Ascending aorta (tissue), 2 donors: ENCODE data around the gene GOLGA6A. TPM values are rescaled to one million over a fixed set of nuclear protein-coding genes. Genes with fewer than 3 reads are reported as not detected.

Source experiments
- DNase-seq, 2 donors: peaks; one replicate each; pipeline ENCODE4 v3.0.0-alpha.2; 2019; ENCODE audit warnings: low spot score in 2 of 2
- H3K27ac ChIP-seq, 2 donors: fragments of 200-600 bp; sonication (generic); one replicate each; pipeline ENCODE4 v1.5.1; 2016 to 2017; ENCODE audit warnings: mild to moderate bottlenecking in 1 of 2
- H3K27me3 ChIP-seq: fragments of 200-600 bp; sonication (generic); one replicate; pipeline ENCODE4 v1.5.1; 2017
- H3K36me3 ChIP-seq, 2 donors: fragments of 200-600 bp; sonication (generic); one replicate each; pipeline ENCODE4 v1.5.1; 2016
- H3K4me1 ChIP-seq, 2 donors: fragments of 200-600 bp; sonication (generic); one replicate each; pipeline ENCODE4 v1.5.1; 2016 to 2017; ENCODE audit warnings: mild to moderate bottlenecking in 1 of 2
- H3K4me3 ChIP-seq, 2 donors: fragments of 200-600 bp; sonication (generic); one replicate each; pipeline ENCODE4 v1.5.1; 2016 to 2017; ENCODE audit warnings: mild to moderate bottlenecking in 1 of 2
- H3K9me3 ChIP-seq, 2 donors: fragments of 200-600 bp; sonication (generic); one replicate each; pipeline ENCODE4 v1.5.1; 2016
- intact Hi-C: fragments of 100-400 bp; cut with DNase I; formaldehyde crosslinking; loops from one replicate; pipeline ENCODE4 v1.15.1; 2023
- total RNA-seq: library from RNA; depleted of rRNA; stranded (reverse); fragments of >200 nt; gene quantifications from one replicate; pipeline ENCODE4 v1.1.0, GENCODE V29; 2016
- TF ChIP-seq, protein P1 (sequence below), 3 experiments: fragments of 200-600 bp in 2 of 3; fragments of 450-650 bp in 1 of 3; sonication (generic) in 2 of 3; IDR thresholded peaks; one replicate each; pipeline ENCODE4 v1.5.1; 2016 to 2019; ENCODE audit warnings: antibody characterized with exemption in 3 of 3, mild to moderate bottlenecking in 1 of 3, moderate library complexity in 1 of 3

The GOLGA6A gene
- total RNA-seq, 1 donor from 2014 or later: not detected

DNA sequence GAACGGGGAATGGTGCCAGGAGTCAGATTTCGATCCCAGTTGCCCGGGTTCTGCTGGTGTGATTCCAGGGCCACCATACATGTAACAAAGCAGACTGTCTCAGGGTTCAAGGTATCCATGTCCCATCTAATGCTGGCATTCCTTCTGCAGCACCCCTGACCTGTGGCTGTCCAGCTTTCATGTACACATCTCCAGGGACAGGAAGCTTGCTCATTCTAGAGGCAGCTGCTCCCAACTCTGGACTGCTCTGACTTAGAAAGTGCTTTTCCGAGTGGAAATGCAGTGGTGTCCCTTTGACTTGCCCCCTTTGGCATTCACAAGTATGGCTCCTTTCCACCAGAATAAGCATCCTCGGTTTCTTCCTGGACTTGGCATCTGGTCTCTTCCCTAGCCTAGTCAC, 56.9 kb downstream of the GOLGA6A start:
- peak in 1 of 2 donors; percentile 47 for DNase-seq
- H3K27ac ChIP-seq: peak overlapping the region in 1 of 2 donors; percentile 29
- H3K36me3 ChIP-seq: peaks cover 51 to 61% of the 10 kb centered on the region in 2 donors
- no peaks in the 10 kb centered on the region for H3K27me3 ChIP-seq
- no peak overlapping the region for H3K4me3 ChIP-seq
- H3K4me1 ChIP-seq: no peaks in the 10 kb centered on the region
- TF ChIP-seq, protein P1, sequence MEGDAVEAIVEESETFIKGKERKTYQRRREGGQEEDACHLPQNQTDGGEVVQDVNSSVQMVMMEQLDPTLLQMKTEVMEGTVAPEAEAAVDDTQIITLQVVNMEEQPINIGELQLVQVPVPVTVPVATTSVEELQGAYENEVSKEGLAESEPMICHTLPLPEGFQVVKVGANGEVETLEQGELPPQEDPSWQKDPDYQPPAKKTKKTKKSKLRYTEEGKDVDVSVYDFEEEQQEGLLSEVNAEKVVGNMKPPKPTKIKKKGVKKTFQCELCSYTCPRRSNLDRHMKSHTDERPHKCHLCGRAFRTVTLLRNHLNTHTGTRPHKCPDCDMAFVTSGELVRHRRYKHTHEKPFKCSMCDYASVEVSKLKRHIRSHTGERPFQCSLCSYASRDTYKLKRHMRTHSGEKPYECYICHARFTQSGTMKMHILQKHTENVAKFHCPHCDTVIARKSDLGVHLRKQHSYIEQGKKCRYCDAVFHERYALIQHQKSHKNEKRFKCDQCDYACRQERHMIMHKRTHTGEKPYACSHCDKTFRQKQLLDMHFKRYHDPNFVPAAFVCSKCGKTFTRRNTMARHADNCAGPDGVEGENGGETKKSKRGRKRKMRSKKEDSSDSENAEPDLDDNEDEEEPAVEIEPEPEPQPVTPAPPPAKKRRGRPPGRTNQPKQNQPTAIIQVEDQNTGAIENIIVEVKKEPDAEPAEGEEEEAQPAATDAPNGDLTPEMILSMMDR (IDR thresholded peaks at IDR 0.05): no peak
- intact Hi-C loops: no loop called here
- no peaks in the 10 kb centered on the region for H3K9me3 ChIP-seq

DNA sequence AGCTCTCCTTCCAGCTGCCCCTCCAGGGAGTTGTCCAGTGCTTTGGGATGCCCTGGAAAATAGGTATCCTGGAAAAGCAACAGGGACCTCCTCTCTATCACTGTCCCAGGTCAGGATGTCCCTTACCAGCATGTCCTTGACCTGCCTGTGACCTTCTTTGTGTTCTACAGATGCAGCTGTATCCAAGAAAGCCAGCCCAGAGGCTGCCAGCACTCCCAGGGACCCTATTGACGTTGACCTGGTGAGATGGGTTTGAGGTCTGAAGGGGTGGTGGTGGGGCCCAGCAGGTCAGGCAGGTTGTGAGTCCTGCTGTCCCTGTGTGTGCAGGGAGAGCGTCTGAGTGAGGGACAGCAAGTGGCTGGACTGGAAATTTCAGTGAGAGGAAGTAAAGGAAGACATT, 57.7 kb downstream of the GOLGA6A start:
- Histone ChIP-seq H3K36me3 (peaks cover 49 to 61% of the 10 kb centered on the region in 2 donors), H3K27ac (no peak overlapping the region), H3K4me3 (no peak overlapping the region), H3K27me3 (no peaks in the 10 kb centered on the region), H3K4me1 (no peaks in the 10 kb centered on the region), H3K9me3 (no peaks in the 10 kb centered on the region)
- intact Hi-C loops: no loop called here
- peak in 1 of 2 donors; percentile 59 for DNase-seq
- TF ChIP-seq, protein P1 (IDR thresholded peaks at IDR 0.05): no peak

DNA sequence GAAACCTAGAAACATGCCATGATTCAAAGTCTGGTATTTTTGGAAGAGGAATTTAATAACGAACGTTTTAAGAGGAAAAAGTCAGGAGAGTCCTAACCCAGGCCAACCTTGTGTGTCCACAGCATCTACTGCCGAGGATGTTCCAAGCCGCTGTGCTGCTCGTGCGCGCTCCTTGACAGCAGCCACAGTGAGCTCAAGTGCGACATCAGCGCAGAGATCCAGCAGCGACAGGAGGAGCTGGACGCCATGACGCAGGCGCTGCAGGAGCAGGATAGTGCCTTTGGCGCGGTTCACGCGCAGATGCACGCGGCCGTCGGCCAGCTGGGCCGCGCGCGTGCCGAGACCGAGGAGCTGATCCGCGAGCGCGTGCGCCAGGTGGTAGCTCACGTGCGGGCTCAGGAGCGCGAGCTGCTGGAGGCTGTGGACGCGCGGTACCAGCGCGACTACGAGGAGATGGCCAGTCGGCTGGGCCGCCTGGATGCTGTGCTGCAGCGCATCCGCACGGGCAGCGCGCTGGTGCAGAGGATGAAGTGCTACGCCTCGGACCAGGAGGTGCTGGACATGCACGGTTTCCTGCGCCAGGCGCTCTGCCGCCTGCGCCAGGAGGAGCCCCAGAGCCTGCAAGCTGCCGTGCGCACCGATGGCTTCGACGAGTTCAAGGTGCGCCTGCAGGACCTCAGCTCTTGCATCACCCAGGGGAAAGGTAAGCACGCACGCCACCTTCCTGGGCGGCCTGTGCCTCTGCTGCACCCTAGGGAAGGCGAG, 59.5 kb downstream of the GOLGA6A start:
- peak in 1 of 2 donors; percentile 35 for DNase-seq
- Histone ChIP-seq H3K27ac (no peak overlapping the region), H3K9me3 (no peaks in the 10 kb centered on the region), H3K36me3 (peaks cover 41 to 66% of the 10 kb centered on the region in 2 donors), H3K4me1 (no peaks in the 10 kb centered on the region), H3K4me3 (no peak overlapping the region), H3K27me3 (no peaks in the 10 kb centered on the region)
- TF ChIP-seq, protein P1 (IDR thresholded peaks at IDR 0.05): no peak
- intact Hi-C loops: no loop called here

Other genes with a start within 250 kb of the GOLGA6A start
- not detected for gene TBC1D21, start 209.0 kb downstream of the GOLGA6A start, total RNA-seq
- 260 TPM for gene LOXL1, start 156.1 kb downstream of the GOLGA6A start, total RNA-seq
- 15.3 TPM for gene STOML1, start 90.3 kb downstream of the GOLGA6A start, total RNA-seq
- 227 TPM for gene PML, start 87.8 kb downstream of the GOLGA6A start, total RNA-seq
- gene ISLR2, start 48.0 kb upstream of the GOLGA6A start, total RNA-seq: 0.64 TPM
- gene ISLR, start 91.2 kb upstream of the GOLGA6A start, total RNA-seq: 211 TPM
- not detected for gene STRA6, start 120.2 kb upstream of the GOLGA6A start, total RNA-seq
- gene CCDC33, start 153.8 kb upstream of the GOLGA6A start, total RNA-seq: not detected